ENCODE data around the gene ENTPD8. TPM values are rescaled to one million over a fixed set of nuclear protein-coding genes. Genes with fewer than 3 reads are reported as not detected.
A peak's percentile ranks its signal among the peaks of the same experiment; 100 is the strongest.

The ENTPD8 gene
- polyA plus RNA-seq, 3 donors, result not detected

- H3K4me2 ChIP-seq (replicated peaks; ENCODE audit: extremely low read depth, low read length, poor library complexity, severe bottlenecking), result no peak overlapping the region
- no peak overlapping the region for H2AFZ ChIP-seq (ENCODE audit: insufficient read depth, low read depth, low read length, poor library complexity, severe bottlenecking)
- peaks cover 0 to under 1% of the 10 kb centered on the region in 2 donors for H3K27me3 ChIP-seq (ENCODE audit: control insufficient read depth in 2 of 2, insufficient read depth in 2 of 2, low read length in 2 of 2)
- H4K20me1 ChIP-seq (ENCODE audit: insufficient read depth, low read length), result no peaks in the 10 kb centered on the region
- peak overlapping the region in 2 of 7 donors; percentile 13 to 46 for H3K27ac Mint-ChIP-seq
- peaks cover 9 to 10% of the 10 kb centered on the region in 2 donors for H3K36me3 ChIP-seq (replicated peaks in 1 of 2; ENCODE audit: control insufficient read depth in 1 of 2, insufficient read depth in 2 of 2, low read length in 2 of 2)
- no peaks in the 10 kb centered on the region for H3K9me3 ChIP-seq (replicated peaks in 1 of 2; ENCODE audit: control insufficient read depth in 1 of 2, insufficient read depth in 1 of 2, low read length in 2 of 2)
- H3K79me2 ChIP-seq (ENCODE audit: insufficient read depth, low read length), result no peaks in the 10 kb centered on the region
- no peak overlapping the region for H3K27ac ChIP-seq (ENCODE audit: low read depth in 1 of 2, low read length in 2 of 2)
- peaks cover 2 to 8% (median 5%) of the 10 kb centered on the region in 3 donors for H3K27me3 Mint-ChIP-seq (ENCODE audit: low read depth in 3 of 3)
- H3K4me3 Mint-ChIP-seq, result no peak overlapping the region
- intact Hi-C loops (cut with micrococcal nuclease), result loop anchor here in 1 of 2 donors (10.0 kb wide), 1 partner anchor 153 kb away; no protein-coding TSS in a partner anchor
- no peak for TF ChIP-seq CTCF (IDR thresholded peaks at IDR 0.05)
- H3K36me3 Mint-ChIP-seq, result peaks cover 6 to 16% of the 10 kb centered on the region in 2 donors
- H3K9ac ChIP-seq (ENCODE audit: insufficient read depth, low read length, poor library complexity, severe bottlenecking), result no peak overlapping the region
- 98% methylated on average over 27 of the region's 27 CpGs for WGBS (ENCODE audit: insufficient coverage)
- peaks cover 64 to 77% of the 10 kb centered on the region in 2 donors for H3K4me1 ChIP-seq (ENCODE audit: control insufficient read depth in 1 of 2, insufficient read depth in 2 of 2, low read length in 2 of 2)
- peaks cover 0 to 6% (median 0%) of the 10 kb centered on the region in 7 donors for H3K9me3 Mint-ChIP-seq
- peaks cover 49% of the 10 kb centered on the region for H3K4me1 Mint-ChIP-seq
- no peak for DNase-seq
- no peak overlapping the region for H3K4me3 ChIP-seq (replicated peaks in 1 of 3; ENCODE audit: low read depth in 2 of 3, low read length in 3 of 3)
These were observed 6.8 kb upstream of the ENTPD8 start for GRCh38 chr9:137447722-137448601.

GRCh38 chr9:137446851-137447471, 5.8 kb upstream of the ENTPD8 start:
- Histone ChIP-seq H3K79me2 (ENCODE audit: insufficient read depth, low read length) (no peaks in the 10 kb centered on the region), H4K20me1 (ENCODE audit: insufficient read depth, low read length) (no peaks in the 10 kb centered on the region), H3K27me3 (ENCODE audit: control insufficient read depth in 2 of 2, insufficient read depth in 2 of 2, low read length in 2 of 2) (peaks cover 4 to 9% of the 10 kb centered on the region in 2 donors), H3K9me3 (replicated peaks in 1 of 2; ENCODE audit: control insufficient read depth in 1 of 2, insufficient read depth in 1 of 2, low read length in 2 of 2) (peaks cover 0 to 4% of the 10 kb centered on the region in 2 donors), H3K4me3 (replicated peaks in 1 of 3; ENCODE audit: low read depth in 2 of 3, low read length in 3 of 3) (peak overlapping the region in 1 of 3 experiments; percentile 23), H3K4me2 (replicated peaks; ENCODE audit: extremely low read depth, low read length, poor library complexity, severe bottlenecking) (peak overlapping the region; percentile 19), H3K9ac (ENCODE audit: insufficient read depth, low read length, poor library complexity, severe bottlenecking) (peak overlapping the region; percentile 18), H3K4me1 (ENCODE audit: control insufficient read depth in 1 of 2, insufficient read depth in 2 of 2, low read length in 2 of 2) (peaks cover 54 to 67% of the 10 kb centered on the region in 2 donors), H3K27ac (ENCODE audit: low read depth in 1 of 2, low read length in 2 of 2) (peak overlapping the region; percentile 33 to 49), H3K36me3 (replicated peaks in 1 of 2; ENCODE audit: control insufficient read depth in 1 of 2, insufficient read depth in 2 of 2, low read length in 2 of 2) (peaks cover 9 to 10% of the 10 kb centered on the region in 2 donors), H2AFZ (ENCODE audit: insufficient read depth, low read depth, low read length, poor library complexity, severe bottlenecking) (no peak overlapping the region)
- Mint-ChIP-seq H3K27ac (peak overlapping the region; percentile 61 to 87 (median 80)), H3K4me3 (peak overlapping the region; percentile 37 to 78), H3K9me3 (peaks cover 0 to 8% (median 4%) of the 10 kb centered on the region in 7 donors), H3K27me3 (ENCODE audit: low read depth in 3 of 3) (peaks cover 9 to 16% (median 14%) of the 10 kb centered on the region in 3 donors), H3K36me3 (peaks cover 7 to 16% of the 10 kb centered on the region in 2 donors), H3K4me1 (peaks cover 40% of the 10 kb centered on the region)
- 55% methylated on average over 20 of the region's 21 CpGs for WGBS (ENCODE audit: insufficient coverage)
- TF ChIP-seq CTCF (IDR thresholded peaks at IDR 0.05), result no peak
- intact Hi-C loops (cut with micrococcal nuclease), result loop anchor here in 1 of 2 donors (10.0 kb wide), 1 partner anchor 152 kb away; no protein-coding TSS in a partner anchor
- DNase-seq, result peak; percentile 76 to 78 (median 77)

All from CD14-positive monocyte (primary cell).